ENCODE data around the gene SVOPL. TPM values are rescaled to one million over a fixed set of nuclear protein-coding genes. Genes with fewer than 3 reads are reported as not detected.

SVOPL gene
- total and polyA plus RNA-seq, 2 donors (not counting 3 experiments of a cell fraction or from before 2014, with no cell fraction given): not detected

DNA sequence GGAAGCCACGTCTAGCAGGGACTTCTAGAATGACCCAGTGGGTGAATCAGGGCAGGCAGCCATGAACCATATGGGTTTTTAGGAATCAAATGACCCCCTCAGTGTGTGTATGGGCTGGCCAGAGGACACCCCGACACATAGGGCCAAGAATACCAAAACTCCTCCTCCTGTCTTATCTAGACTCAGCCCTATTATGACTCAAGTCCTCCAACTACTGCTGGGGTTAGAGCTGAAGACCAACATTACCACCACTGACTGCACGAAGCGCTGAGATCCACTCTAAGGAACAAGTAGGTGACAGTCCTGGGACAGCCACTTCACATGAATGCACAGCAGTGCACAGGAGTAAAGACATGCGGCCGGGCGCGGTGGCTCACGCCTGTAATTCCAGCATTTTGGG, 11.5 kb upstream of the SVOPL start:
- no peaks in the 10 kb centered on the region for H4K20me1 ChIP-seq (replicated peaks; ENCODE audit: control insufficient read depth, extremely low read depth, insufficient read depth, low read length)
- ChIA-PET CTCF (no interaction called here), POLR2A (no interaction called here)
- no peaks in the 10 kb centered on the region for H3K79me2 ChIP-seq (ENCODE audit: control insufficient read depth, insufficient read depth, low read length)
- TF ChIP-seq EZH2 (IDR thresholded peaks at IDR 0.05; ENCODE audit: borderline replicate concordance, low read depth, low read length, severe bottlenecking): no peak
- no peak for TF ChIP-seq FOS (IDR thresholded peaks at IDR 0.05; ENCODE audit: borderline replicate concordance, insufficient read depth, low read length)
- no peak for TF ChIP-seq MYC (IDR thresholded peaks at IDR 0.05; ENCODE audit: low read depth, low read length)
- TF ChIP-seq GATA2 (IDR thresholded peaks at IDR 0.05; ENCODE audit: insufficient read depth, insufficient read length, low read depth, low read length): no peak
- TF ChIP-seq, protein P1, sequence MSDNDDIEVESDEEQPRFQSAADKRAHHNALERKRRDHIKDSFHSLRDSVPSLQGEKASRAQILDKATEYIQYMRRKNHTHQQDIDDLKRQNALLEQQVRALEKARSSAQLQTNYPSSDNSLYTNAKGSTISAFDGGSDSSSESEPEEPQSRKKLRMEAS (IDR thresholded peaks at IDR 0.05; ENCODE audit: insufficient read depth, insufficient read length): no peak
- TF ChIP-seq JUN (IDR thresholded peaks at IDR 0.05; ENCODE audit: borderline replicate concordance, insufficient read depth, insufficient read length, low read depth): no peak
- TF ChIP-seq POLR2AphosphoS5 (IDR thresholded peaks at IDR 0.05; ENCODE audit: insufficient read depth, low read depth, low read length): no peak
- no peak for TF ChIP-seq POLR2A (IDR thresholded peaks at IDR 0.05; ENCODE audit: low read depth, low read length)
- TF ChIP-seq, protein P2, sequence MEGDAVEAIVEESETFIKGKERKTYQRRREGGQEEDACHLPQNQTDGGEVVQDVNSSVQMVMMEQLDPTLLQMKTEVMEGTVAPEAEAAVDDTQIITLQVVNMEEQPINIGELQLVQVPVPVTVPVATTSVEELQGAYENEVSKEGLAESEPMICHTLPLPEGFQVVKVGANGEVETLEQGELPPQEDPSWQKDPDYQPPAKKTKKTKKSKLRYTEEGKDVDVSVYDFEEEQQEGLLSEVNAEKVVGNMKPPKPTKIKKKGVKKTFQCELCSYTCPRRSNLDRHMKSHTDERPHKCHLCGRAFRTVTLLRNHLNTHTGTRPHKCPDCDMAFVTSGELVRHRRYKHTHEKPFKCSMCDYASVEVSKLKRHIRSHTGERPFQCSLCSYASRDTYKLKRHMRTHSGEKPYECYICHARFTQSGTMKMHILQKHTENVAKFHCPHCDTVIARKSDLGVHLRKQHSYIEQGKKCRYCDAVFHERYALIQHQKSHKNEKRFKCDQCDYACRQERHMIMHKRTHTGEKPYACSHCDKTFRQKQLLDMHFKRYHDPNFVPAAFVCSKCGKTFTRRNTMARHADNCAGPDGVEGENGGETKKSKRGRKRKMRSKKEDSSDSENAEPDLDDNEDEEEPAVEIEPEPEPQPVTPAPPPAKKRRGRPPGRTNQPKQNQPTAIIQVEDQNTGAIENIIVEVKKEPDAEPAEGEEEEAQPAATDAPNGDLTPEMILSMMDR (IDR thresholded peaks at IDR 0.05; ENCODE audit: extremely low read depth in 1 of 2, insufficient read depth in 1 of 2, low read depth in 1 of 2, low read length in 2 of 2): no peak
- BruUV-seq (replicated peaks): no TSS peak
- no peak overlapping the region for H3K9ac ChIP-seq (replicated peaks; ENCODE audit: extremely low read depth, insufficient read depth, low read length)
- DNase-seq (ENCODE audit: low read depth, low spot score) (no peak), FAIRE-seq (no peak)
- no peaks in the 10 kb centered on the region for H3K36me3 ChIP-seq (ENCODE audit: control insufficient read depth in 2 of 2, extremely low read depth in 1 of 2, insufficient read depth in 2 of 2, low read length in 2 of 2)
- H3K4me3 ChIP-seq (replicated peaks in 1 of 3; ENCODE audit: insufficient read depth in 1 of 3, low read depth in 1 of 3, low read length in 3 of 3): no peak overlapping the region
- H3K27me3 ChIP-seq (ENCODE audit: control insufficient read depth in 2 of 2, insufficient read depth in 2 of 2, low read length in 2 of 2): no peaks in the 10 kb centered on the region
- no peak overlapping the region for H2AFZ ChIP-seq (ENCODE audit: low read depth, low read length)
- no peak overlapping the region for H3K4me2 ChIP-seq (ENCODE audit: insufficient read depth, low read length)
- no peak overlapping the region for H3K27ac ChIP-seq (ENCODE audit: insufficient read depth, low read depth, low read length)
- dilution Hi-C loops (cut with MboI; ENCODE audit: extremely low pct_ligation_motif_present, low sequenced_read_pairs) (no loop called here), intact Hi-C loops (cut with micrococcal nuclease) (no loop called here)
- H3K9me3 ChIP-seq (replicated peaks; ENCODE audit: control insufficient read depth, insufficient read depth, low read length): no peaks in the 10 kb centered on the region
- no peaks in the 10 kb centered on the region for H3K9me1 ChIP-seq (replicated peaks; ENCODE audit: control insufficient read depth, extremely low read depth, insufficient read depth, low read length)
- no peaks in the 10 kb centered on the region for H3K4me1 ChIP-seq (ENCODE audit: control insufficient read depth, extremely low read depth, insufficient read depth, low read length)
